Endothelial cell of umbilical vein (primary cell): ENCODE measurements around the gene E2F2.

Source experiments
- CTCF ChIP-seq, 2 donors: IDR thresholded peaks; 1 replicate in 1 of 2; 2 replicates in 1 of 2; pipeline ENCODE4 v1.5.1; 2011; ENCODE audit warnings: low read length in 2 of 2, mild to moderate bottlenecking in 2 of 2, moderate library complexity in 2 of 2, control low read depth in 1 of 2, inconsistent platforms in 1 of 2, low read depth in 1 of 2; ENCODE audit not compliant: insufficient read depth in 1 of 2; ENCODE audit errors: extremely low read depth in 1 of 2
- POLR2A ChIP-seq: IDR thresholded peaks from 2 replicates; pipeline ENCODE4 v1.6.1; 2012; ENCODE audit warnings: low read depth, mild to moderate bottlenecking, control low read depth, low read length
- POLR2AphosphoS5 ChIP-seq: IDR thresholded peaks from 2 replicates; pipeline ENCODE4 v1.6.1; 2012; ENCODE audit warnings: low read depth, mild to moderate bottlenecking, control low read depth, low read length, moderate library complexity; ENCODE audit not compliant: insufficient read depth

DNA sequence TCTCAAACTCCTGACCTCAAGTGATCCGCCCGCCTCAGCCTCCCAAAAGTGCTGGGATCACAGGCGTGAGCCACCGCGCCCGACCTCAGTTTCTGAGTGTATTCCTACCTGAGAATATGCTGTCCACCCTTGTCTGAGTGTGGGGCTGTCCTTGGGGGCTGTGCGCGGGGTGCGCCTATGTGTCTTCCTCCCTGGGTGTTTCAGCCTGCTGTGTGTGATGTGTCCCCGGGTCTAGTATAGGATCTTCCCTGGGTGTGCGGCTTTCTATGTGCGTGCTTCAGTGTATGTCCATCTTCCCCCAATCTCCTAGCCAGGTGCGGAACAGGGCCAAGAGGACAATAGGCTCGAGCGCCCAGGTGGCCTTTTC, 36.6 kb upstream of the E2F2 start:
- TF ChIP-seq CTCF (IDR thresholded peaks at IDR 0.05; ENCODE audit: extremely low read depth in 1 of 2, insufficient read depth in 1 of 2, low read depth in 1 of 2, low read length in 2 of 2), result no peak
- no peak for TF ChIP-seq POLR2A
- TF ChIP-seq POLR2AphosphoS5, result no peak
